UCSD-AML1 (cell line): ENCODE results near the gene LMNB1.
"Not testable (repeated sequence)": the region's sequence is repeated elsewhere in the genome, so short reads cannot be mapped to it uniquely, and the experiment has no call there.

Experiments used
- DNase-seq: peaks from one replicate; lab custom pipeline; 2025; ENCODE audit not compliant: unreplicated experiment; lab: John Stamatoyannopoulos, UW

LMNB1 gene

DNA sequence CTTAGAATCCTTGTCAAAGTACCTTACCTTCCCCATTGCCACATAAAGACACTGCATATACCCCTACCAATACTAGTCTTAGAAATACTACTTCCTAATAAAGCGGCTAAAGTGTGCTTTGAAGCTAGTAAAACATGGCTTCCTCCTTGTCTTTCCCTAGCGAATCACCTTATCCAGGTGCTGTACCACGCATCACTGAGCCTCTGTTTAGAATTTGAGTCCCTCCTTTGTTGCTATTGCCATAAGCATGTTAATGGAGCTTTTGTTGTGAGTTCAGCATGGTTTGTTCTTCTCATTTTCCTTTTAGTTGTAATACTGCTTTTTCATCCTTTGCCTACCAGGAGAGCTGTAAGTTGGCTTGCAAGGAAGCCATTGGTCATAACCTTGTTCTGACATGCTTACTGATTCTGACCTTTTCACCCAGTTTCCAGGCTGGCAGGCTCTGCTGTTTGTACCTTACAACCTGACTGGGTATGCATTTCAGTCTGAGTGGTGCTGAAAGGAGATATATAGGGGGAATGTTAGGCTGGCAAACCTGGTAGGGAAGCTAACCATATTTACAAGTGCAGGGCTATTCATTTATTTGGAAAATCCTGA lies 49.8 kb downstream of the LMNB1 start:
- DNase-seq, result no peak

GRCh38 chr5:126829098-126829497 lies 52.2 kb downstream of the LMNB1 start:
- no peak for DNase-seq

GRCh38 chr5:126830061-126830460 lies 53.1 kb downstream of the LMNB1 start:
- no peak for DNase-seq

DNA sequence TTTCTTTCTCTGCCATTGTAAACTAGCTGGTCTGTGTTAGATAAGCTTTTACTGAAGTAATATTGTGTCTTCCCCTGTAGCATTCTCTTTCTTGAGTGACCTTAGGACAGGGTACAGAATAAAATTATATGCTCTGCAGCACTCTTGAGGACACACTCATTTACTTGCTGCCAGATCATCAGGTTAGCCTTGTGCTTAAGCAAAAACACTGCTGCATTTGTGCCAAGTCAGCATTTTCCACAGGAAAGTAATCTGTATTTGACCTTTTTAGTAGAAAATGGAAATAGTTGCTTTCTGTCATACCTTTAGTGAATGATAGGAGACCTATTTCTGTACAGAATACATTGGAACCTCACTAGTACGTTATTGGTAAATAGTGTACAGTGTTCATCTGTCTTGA lies 54.2 kb downstream of the LMNB1 start:
- DNase-seq, result no peak

GRCh38 chr5:126836778-126837177 lies 59.8 kb downstream of the LMNB1 start:
- DNase-seq, result no peak

GRCh38 chr5:126837242-126837641 lies 60.3 kb downstream of the LMNB1 start:
- no peak for DNase-seq

DNA sequence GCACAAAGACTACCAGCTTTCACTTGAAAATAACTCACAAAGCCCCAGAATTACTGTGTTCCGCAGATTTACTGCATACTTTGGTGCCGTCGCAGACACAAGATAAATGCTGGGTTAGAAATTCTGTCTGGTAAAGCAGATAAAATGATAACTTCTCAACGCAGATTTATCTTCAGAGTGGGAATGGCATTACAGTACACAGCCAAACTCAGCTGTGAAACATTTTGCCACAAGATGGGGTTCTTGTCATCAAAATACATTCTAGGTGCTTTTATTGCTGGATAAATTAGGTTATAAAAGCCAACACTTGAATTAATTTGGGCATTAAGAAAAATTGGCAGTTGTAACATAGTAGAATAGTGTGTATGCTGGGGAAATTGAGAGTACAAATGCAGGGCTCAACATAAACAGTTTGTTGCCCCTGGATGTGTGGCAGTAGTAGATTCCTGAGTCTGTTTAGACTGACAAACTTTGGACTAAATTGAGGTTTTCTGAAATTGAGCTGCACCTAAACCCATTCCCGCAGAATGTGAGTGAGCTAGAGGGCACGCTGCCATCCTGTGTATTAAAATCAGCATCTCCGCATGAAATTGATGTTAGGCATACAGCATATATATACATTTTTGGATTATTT lies 61.1 kb downstream of the LMNB1 start:
- DNase-seq, result no peak

- DNase-seq, result not testable (repeated sequence)
These were observed 62.5 kb downstream of the LMNB1 start for GRCh38 chr5:126839407-126839806.

- not testable (repeated sequence) for DNase-seq
These were observed 66.4 kb downstream of the LMNB1 start for GRCh38 chr5:126843375-126843774.

GRCh38 chr5:126845470-126846070 lies 68.6 kb downstream of the LMNB1 start:
- peak; percentile 70 for DNase-seq

DNA sequence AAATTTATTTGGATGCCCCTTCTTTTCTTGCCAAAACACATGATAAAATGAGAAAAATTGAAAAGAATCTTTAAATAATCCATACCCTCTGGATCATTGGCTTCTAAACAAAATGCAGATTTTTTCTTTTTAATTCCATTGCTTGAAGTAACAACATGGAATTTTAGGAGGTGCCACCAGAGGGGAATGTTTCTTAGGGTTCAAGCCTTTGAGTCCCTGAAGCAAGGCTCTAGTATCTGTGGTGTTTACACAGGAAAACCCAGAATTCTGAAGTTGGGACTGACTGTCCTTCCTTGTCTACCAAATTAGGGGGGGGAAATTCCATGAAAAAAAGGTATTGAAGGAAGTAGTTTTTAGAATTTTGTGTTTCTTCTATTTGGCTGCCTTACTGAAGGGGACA lies 69.4 kb downstream of the LMNB1 start:
- DNase-seq, result no peak

- no peak for DNase-seq
These were observed 70.0 kb downstream of the LMNB1 start for GRCh38 chr5:126846744-126847455.

- DNase-seq, result no peak
These were observed 70.5 kb downstream of the LMNB1 start for GRCh38 chr5:126847456-126847820.

DNA sequence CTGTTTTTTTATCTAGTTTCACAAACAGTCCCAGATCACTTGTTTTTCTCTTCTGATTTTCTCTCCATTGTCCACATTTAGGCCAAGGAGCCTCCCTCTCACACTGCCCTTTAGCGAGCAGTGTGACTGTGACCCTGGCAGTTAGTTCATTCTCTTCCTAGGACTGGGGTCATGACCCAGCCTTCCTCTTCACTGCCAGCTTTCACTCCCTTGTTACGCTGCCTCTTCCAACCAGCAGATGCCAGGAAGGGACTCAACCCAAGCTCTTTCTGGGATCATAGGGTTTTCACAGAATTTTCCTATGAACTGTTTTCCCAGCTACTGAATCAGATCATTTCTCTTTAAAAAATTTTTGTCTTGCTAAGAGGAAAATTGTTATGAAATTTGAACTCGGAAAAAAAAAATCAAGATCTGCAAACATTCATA lies 70.9 kb downstream of the LMNB1 start:
- DNase-seq, result no peak

DNA sequence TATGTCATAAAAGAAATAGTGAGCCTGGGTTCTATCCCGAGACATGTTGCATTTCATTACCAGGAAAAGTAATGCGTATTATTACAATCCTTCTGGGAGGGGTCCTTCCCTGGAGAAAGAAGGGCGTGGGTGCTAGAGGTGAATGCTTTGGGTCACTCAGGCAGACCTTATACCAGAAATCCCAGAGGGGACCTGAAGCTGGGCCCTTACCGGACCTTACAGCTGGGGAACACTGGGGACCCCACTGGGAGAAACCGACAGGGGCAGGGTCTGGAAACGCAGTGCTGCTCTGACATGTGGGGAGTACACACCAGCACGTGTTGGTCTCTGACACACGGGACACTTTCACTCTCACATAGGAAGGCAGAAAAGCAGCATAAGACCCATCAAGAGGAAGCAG lies 71.3 kb downstream of the LMNB1 start:
- DNase-seq, result no peak

DNA sequence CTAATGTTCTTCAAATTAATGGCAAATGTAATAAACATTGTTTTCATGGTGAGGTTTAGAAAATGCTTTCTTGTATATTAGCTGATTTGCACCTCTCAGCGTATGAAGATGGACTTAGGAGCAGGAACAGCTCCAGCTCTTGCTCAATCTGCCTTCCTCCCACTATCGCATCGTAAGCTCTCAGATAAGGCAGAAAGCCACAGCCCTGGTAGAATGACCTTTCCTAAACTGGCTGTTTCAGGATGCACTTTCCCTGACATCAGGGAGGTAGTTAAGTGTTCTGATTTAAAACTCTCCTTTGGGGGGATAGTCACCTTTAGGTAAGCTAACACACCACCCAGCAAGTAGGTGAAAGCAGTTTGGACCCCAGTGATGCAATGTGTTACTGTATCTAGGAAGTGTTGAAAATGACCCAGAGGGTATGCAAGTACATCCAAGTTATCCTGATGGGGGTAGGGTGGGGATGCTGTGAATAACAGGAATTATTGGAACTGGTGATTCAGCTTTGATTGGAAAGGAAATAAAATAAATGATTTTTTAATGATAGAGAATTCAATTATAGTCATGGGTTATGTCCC lies 72.3 kb downstream of the LMNB1 start:
- DNase-seq, result no peak

DNA sequence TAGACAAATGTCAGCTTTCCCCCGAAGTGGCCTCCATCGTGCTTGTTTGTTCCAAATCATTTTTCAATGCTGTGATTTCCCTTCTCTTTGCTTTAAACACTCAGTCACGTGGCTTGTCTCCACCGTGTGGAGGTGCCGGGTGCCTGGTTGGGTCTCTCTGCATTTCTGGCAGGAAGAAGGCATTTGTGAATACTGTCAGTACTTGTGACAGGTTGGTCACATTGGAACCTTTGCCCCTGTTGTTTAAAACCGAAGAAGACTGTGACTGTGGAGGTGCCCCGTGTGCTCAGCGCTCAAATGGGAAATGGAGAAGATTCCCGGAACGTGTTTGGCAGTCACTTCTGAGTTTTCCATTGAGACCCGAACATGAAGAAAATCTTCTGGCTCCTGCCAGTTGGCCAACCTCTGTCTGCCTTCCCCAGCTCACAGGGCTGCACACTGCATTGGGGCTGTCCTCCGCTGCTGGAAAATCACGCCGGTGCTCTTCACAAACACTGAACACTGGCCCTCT lies 74.6 kb downstream of the LMNB1 start:
- DNase-seq, result no peak

- no peak for DNase-seq
These were observed 75.2 kb downstream of the LMNB1 start for GRCh38 chr5:126852091-126852571.

DNA sequence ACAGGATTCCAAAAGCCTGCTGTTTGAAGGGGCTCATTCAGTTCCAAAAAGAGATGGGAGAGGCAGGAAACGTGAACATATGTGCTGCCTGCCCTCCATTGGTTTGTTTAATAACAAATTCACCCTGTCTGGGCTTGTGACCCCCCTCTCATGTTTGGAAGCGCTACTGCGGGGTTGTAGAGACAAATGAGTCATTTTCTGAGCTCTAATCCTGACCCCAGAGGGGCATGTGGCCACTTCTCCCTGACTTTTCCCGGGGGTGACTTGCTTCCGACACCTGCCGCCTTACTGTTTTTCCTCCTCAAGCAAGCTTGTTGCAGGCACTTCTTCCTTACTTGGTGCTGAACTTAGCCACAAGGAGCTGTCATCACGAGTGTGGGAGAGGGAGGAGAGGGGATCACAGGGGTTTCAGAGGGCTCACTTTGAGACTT lies 75.9 kb downstream of the LMNB1 start:
- no peak for DNase-seq

- not testable (repeated sequence) for DNase-seq
These were observed 76.8 kb downstream of the LMNB1 start for GRCh38 chr5:126853541-126854307.
